Tibial nerve (tissue), 4 donors: ENCODE results near the gene EEF1AKMT3. TPM values are rescaled to one million over a fixed set of nuclear protein-coding genes. Genes with fewer than 3 reads are reported as not detected.

Experiments used
- small RNA-seq: library from RNA; depleted of rRNA; stranded (forward); fragments of <200 nt; gene quantifications from one replicate; pipeline ENCODE3, GENCODE V24; 2016
- total RNA-seq, 4 donors: library from RNA; depleted of rRNA; stranded (reverse); fragments of >200 nt; gene quantifications; one replicate each; pipeline ENCODE4 v1.1.0, GENCODE V29; 2016

The EEF1AKMT3 gene
- total RNA-seq, 4 donors from 2014 or later: 8.0 to 16.3 (median 9.6) TPM

Small RNAs within 50 kb of the gene (small RNA-seq; reads per million reads assigned to genes)
- 1.8 reads per million, percentile 56 among the genes with 10 or more reads in this experiment for gene MIR26A2
- not detected for gene RNU6-1083P

Other genes with a start within 250 kb of the EEF1AKMT3 start
- 10 to 100 TPM; 23.0 to 49.2 (median 40.9) TPM for gene MBD6, start 249.8 kb upstream of the EEF1AKMT3 start, total RNA-seq
- gene DCTN2, start 225.4 kb upstream of the EEF1AKMT3 start, total RNA-seq: 100 to 1,000 TPM in 3 of 4 donors, 10 to 100 TPM in 1; 92.9 to 138 (median 130) TPM
- gene KIF5A, start 222.6 kb upstream of the EEF1AKMT3 start, total RNA-seq: 1 to 10 TPM; 1.9 to 4.8 (median 2.9) TPM
- 10 to 100 TPM; 29.5 to 67.7 (median 35.9) TPM for gene PIP4K2C, start 181.4 kb upstream of the EEF1AKMT3 start, total RNA-seq
- 10 to 100 TPM; 19.0 to 33.1 (median 28.1) TPM for gene DTX3, start 167.8 kb upstream of the EEF1AKMT3 start, total RNA-seq
- gene ARHGEF25, start 161.2 kb upstream of the EEF1AKMT3 start, total RNA-seq: 10 to 100 TPM; 31.2 to 91.2 (median 48.8) TPM
- 10 to 100 TPM; 14.5 to 43.8 (median 16.8) TPM for gene B4GALNT1, start 139.4 kb upstream of the EEF1AKMT3 start, total RNA-seq
- 100 to 1,000 TPM; 185 to 288 (median 224) TPM for gene OS9, start 78.5 kb upstream of the EEF1AKMT3 start, total RNA-seq
- 1 to 10 TPM; 1.1 to 5.7 (median 2.5) TPM for gene AGAP2, start 33.9 kb upstream of the EEF1AKMT3 start, total RNA-seq
- gene TSPAN31, start 27.6 kb upstream of the EEF1AKMT3 start, total RNA-seq: 100 to 1,000 TPM in 1 of 4 donors, 10 to 100 TPM in 3; 47.1 to 115 (median 80.1) TPM
- 100 to 1,000 TPM in 2 of 4 donors, 10 to 100 TPM in 2; 79.1 to 156 (median 99.0) TPM for gene CDK4, start 20.3 kb upstream of the EEF1AKMT3 start, total RNA-seq
- gene MARCHF9, start 17.5 kb upstream of the EEF1AKMT3 start, total RNA-seq: 10 to 100 TPM in 2 of 4 donors, 1 to 10 TPM in 2; 4.2 to 19.8 (median 10.4) TPM
- gene CYP27B1, start 5.5 kb upstream of the EEF1AKMT3 start, total RNA-seq: 1 to 10 TPM in 1 of 4 donors, not detected in 3; 3.0 TPM
- gene METTL1, start 509 bp upstream of the EEF1AKMT3 start, total RNA-seq: 10 to 100 TPM in 2 of 4 donors, 1 to 10 TPM in 2; 6.5 to 17.7 (median 10.1) TPM
- 10 to 100 TPM; 13.5 to 23.2 (median 22.4) TPM for gene TSFM, start 10.2 kb downstream of the EEF1AKMT3 start, total RNA-seq
- gene AVIL, start 46.1 kb downstream of the EEF1AKMT3 start, total RNA-seq: 1 to 10 TPM; 2.3 to 4.2 (median 3.3) TPM
- 100 to 1,000 TPM; 117 to 141 (median 123) TPM for gene CTDSP2, start 74.1 kb downstream of the EEF1AKMT3 start, total RNA-seq
- 10 to 100 TPM in 2 of 4 donors, 1 to 10 TPM in 2; 2.2 to 20.7 (median 8.0) TPM for gene ATP23, start 169.0 kb downstream of the EEF1AKMT3 start, total RNA-seq